CD4-positive, alpha-beta T cell treated with Interleukin-10 for 1 hour (primary cell): ENCODE measurements around the gene C1QL1.

Experiments used
- DNase-seq: peaks from one replicate; pipeline ENCODE4 v3.0.0-alpha.2; 2020

C1QL1 gene

DNA sequence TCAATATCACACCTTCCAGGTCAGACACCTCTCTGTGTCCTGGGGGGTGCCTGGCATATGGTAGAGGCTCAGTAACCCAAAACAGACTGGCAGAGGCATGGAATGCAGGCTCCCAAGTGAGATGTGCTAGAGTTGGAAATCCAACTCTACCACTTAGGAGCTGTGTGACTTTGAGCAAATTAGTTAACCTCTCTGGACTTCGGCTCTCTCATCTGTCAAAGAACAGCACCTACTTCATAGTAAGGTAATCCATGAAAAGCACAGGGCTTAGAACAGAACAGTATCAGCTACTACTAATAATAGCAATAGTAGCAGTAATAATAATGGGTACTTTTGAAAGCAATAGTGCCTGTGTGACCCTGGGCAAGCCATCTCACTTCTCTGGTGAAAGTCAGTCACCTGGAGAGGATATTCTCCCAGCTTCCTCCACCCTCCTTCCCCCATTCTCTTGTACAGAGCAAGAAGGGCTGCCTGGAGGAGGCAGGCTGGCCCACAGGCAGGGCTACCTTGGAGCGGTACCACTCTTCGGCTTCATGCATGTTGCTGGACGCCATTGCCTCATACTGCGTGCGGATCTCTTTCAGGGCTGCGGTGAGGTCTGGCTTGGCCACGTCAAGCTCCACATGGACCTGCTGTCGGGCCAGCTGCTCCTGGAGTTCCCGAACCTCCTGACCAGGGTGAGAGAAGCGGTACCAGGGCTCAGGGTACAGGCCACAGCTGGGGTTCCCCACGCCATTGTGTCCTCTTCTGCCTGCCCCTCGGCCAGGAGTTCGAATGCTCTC, 55.1 kb downstream of the C1QL1 start:
- no peak for DNase-seq

DNA sequence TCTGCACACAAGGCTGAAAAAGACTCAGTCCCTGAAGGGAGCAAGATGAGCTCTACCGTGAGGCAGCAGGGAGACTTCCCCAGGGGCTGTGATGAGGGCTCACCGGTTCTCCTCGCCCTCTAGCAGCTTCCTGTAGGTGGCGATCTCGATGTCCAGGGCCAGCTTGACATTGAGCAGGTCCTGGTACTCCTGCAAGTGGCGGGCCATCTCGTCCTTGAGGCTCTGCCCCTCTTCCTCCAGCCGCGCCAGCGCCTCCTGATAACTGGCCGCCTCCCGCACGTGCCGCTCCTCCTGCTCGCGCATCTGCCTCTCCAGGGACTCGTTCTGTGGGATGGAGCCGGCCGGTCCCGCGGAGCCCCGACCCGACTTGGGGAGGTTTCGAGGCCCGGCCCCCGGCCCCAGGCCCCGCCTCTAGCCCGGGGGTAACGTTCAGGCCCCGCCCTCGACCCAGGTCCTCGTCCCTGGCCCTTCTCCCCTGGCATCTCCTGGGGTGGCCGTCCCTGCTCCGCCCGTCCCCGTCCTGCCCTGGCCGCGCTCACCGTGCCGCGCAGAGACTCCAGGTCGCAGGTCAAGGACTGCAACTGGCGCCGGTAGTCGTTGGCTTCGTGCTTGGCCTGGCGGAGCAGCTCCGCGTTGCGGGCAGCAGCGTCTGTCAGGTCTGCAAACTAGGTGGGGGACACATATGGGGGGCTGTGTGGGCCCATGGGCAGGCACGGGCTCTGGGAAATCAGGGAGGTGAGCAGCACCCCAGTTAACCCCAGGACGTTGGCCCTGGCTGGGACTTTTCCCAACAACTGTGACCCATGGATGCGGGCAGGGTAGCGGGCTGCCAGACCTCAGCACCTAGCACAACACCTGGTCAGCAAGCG, 56.7 kb downstream of the C1QL1 start:
- DNase-seq: peak; percentile 63

DNA sequence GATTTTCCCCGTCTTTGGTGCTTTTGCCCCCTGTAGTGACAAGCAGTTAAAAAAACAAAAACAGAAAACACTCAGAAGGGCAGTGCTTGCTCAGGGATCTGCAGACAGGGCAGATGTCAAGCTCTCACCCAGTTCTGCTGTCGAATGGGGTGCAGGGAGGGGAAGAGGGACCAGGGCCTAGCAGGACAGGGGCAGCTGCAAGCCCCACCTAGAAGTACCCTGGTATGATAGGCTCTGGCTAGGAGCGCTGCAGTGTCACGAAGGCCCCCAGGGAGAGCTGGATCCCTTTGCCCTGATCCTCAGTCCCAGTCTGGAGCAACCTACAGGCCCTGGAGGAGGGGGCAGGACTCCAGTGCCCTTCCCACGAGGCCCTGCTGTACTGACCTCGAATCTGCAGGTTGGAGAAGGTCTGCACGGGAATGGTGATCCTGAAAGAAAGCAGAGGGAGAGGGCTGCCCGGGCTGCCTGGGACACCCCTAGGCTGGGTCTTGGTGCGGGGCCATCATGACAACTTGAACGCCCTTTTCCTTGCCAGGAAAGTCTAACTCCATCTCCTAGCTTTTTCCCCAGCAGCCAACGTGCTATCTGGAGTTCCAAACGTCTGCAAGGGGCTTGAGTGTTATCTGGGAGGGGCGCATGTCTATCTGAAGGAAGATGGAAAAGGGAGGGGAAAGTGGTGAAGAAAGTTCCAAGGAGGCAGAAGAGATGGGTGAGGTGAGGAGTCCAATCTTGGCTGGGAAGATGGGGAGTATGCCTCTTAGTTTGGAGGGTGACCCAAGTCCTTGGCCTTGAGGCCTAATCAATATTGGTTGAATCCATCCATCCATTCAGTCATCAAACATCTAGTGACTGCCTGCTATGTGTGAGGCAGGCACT, 57.6 kb downstream of the C1QL1 start:
- DNase-seq: no peak
